ENCODE measurements around the gene ADGRV1.

The ADGRV1 gene

GRCh38 chr5:91180506-91180905 is 621.9 kb downstream of the ADGRV1 start:
- no peak for DNase-seq

- no peak for DNase-seq
Observed at GRCh38 chr5:91182763-91183162, 624.2 kb downstream of the ADGRV1 start.

GRCh38 chr5:91183743-91184142 is 625.1 kb downstream of the ADGRV1 start:
- DNase-seq: no peak

- DNase-seq: no peak
Observed at GRCh38 chr5:91186101-91186500, 627.5 kb downstream of the ADGRV1 start.

- no peak for DNase-seq
Observed at GRCh38 chr5:91187032-91187431, 628.4 kb downstream of the ADGRV1 start.

- no peak for DNase-seq
Observed at GRCh38 chr5:91188755-91189154, 630.2 kb downstream of the ADGRV1 start.

GRCh38 chr5:91189480-91190313 is 631.1 kb downstream of the ADGRV1 start:
- DNase-seq: no peak

- DNase-seq: no peak
Observed at GRCh38 chr5:91190314-91190690, 631.7 kb downstream of the ADGRV1 start.

- no peak for DNase-seq
Observed at GRCh38 chr5:91194824-91195381, 636.3 kb downstream of the ADGRV1 start.

- DNase-seq: no peak
Observed at GRCh38 chr5:91200692-91201091, 642.1 kb downstream of the ADGRV1 start.

GRCh38 chr5:91206103-91206502 is 647.5 kb downstream of the ADGRV1 start:
- no peak for DNase-seq

GRCh38 chr5:91206734-91207133 is 648.1 kb downstream of the ADGRV1 start:
- no peak for DNase-seq

GRCh38 chr5:91207248-91207647 is 648.7 kb downstream of the ADGRV1 start:
- DNase-seq: no peak

- DNase-seq: no peak
Observed at GRCh38 chr5:91211997-91212713, 653.6 kb downstream of the ADGRV1 start.

GRCh38 chr5:91212714-91213092 is 654.1 kb downstream of the ADGRV1 start:
- DNase-seq: no peak
